GM12878 (cell line): ENCODE results near the gene STMP1. TPM values are rescaled to one million over a fixed set of nuclear protein-coding genes. Genes with fewer than 3 reads are reported as not detected.

Experiments
- ATAC-seq: fragments of 200-7000 bp; cut with Tn5 transposase; 3 replicates; pipeline ENCODE4 v1.9.1; 2020; ENCODE audit warnings: mild to moderate bottlenecking, moderate library complexity
- BruUV-seq: library from RNA; stranded (reverse); fragments of 400-500 nt; replicated peaks from 2 replicates; lab custom pipeline; 2021; lab: Mats Ljungman, UMichigan
- CTCF ChIA-PET: fragments of 300-600 bp; sonication (Branson Sonifier 250); formaldehyde crosslinking; extraction: SDS; loops from one replicate; lab custom pipeline; 2021; ENCODE audit warnings: inconsistent platforms; lab: Yijun Ruan, JAX
- POLR2A ChIA-PET: fragments of 350-600 bp; formaldehyde crosslinking; extraction: SDS; loops from one replicate; lab custom pipeline; 2021; ENCODE audit warnings: inconsistent platforms; lab: Charles Lee
- RAD21 ChIA-PET: fragments of 300-600 bp; sonication (Branson Sonifier 250); formaldehyde crosslinking; loops from one replicate; lab custom pipeline; 2023; ENCODE audit warnings: antibody characterized with exemption; ENCODE audit not compliant: unreplicated experiment; lab: Charles Lee
- SMC1A ChIA-PET: fragments of 300-600 bp; sonication (Branson Sonifier 250); formaldehyde crosslinking; loops from one replicate; lab custom pipeline; 2023; ENCODE audit not compliant: unreplicated experiment, uncharacterized antibody; lab: Charles Lee
- DNase-seq: peaks from one replicate; pipeline ENCODE4 v3.0.0-alpha.2; 2011; ENCODE audit warnings: low read depth, low spot score
- FAIRE-seq: peaks from 3 replicates; lab custom pipeline; 2011; peaks lifted over from hg19 to GRCh38; lab: Jason Lieb, UNC
- H2AFZ ChIP-seq: 2 replicates; pipeline ENCODE4 v1.6.0; 2011; ENCODE audit warnings: low read depth, low read length, control low read depth; ENCODE audit not compliant: control insufficient read depth
- H3K27ac ChIP-seq: 2 replicates; pipeline ENCODE4 v1.5.1; 2011; ENCODE audit warnings: control low read depth; ENCODE audit not compliant: control insufficient read depth, insufficient read depth
- H3K27me3 ChIP-seq, 2 experiments: replicated peaks in 1 of 2; 2 replicates each; pipeline versions ENCODE4 v1.6.0 to v1.6.1; 2011; ENCODE audit warnings: low read length in 1 of 2; ENCODE audit not compliant: control insufficient read depth in 2 of 2, insufficient read depth in 2 of 2
- H3K36me3 ChIP-seq, 2 experiments: 2 replicates each; pipeline ENCODE4 v1.5.1; 2011; ENCODE audit warnings: low read length in 1 of 2; ENCODE audit not compliant: control insufficient read depth in 2 of 2, insufficient read depth in 2 of 2
- H3K4me1 ChIP-seq: 2 replicates; pipeline ENCODE4 v1.6.1; 2011; ENCODE audit warnings: mild to moderate bottlenecking, low read length, moderate library complexity, mixed read lengths; ENCODE audit not compliant: control insufficient read depth, insufficient read depth
- H3K4me2 ChIP-seq: 2 replicates; pipeline ENCODE4 v1.6.0; 2011; ENCODE audit warnings: control low read depth; ENCODE audit not compliant: control insufficient read depth, insufficient read depth
- H3K4me3 ChIP-seq: fragments of 200-600 bp; sonication (generic); 2 replicates; pipeline ENCODE4 v1.5.1; 2016
- H3K79me2 ChIP-seq: 2 replicates; pipeline ENCODE4 v1.6.0; 2011; ENCODE audit warnings: low read length; ENCODE audit not compliant: control insufficient read depth, insufficient read depth
- H3K9ac ChIP-seq: 2 replicates; pipeline ENCODE4 v1.8.0; 2011; ENCODE audit warnings: low read length, control low read depth, mixed read lengths; ENCODE audit not compliant: control insufficient read depth, insufficient read depth
- H3K9me3 ChIP-seq: replicated peaks from 3 replicates; pipeline ENCODE4 v1.5.1; 2011; ENCODE audit warnings: mild to moderate bottlenecking, low read length; ENCODE audit not compliant: control insufficient read depth, insufficient read depth
- H4K20me1 ChIP-seq: 2 replicates; pipeline ENCODE4 v1.6.0; 2011; ENCODE audit not compliant: control insufficient read depth, insufficient read depth
- CBFB ChIP-seq: IDR thresholded peaks from 2 replicates; pipeline ENCODE4 v1.6.1; 2016; ENCODE audit warnings: antibody characterized with exemption, low read depth
- CEBPB ChIP-seq, 2 experiments: fragments of 150-350 bp in 1 of 2; IDR thresholded peaks; 2 replicates each; pipeline ENCODE4 v1.6.1; 2012 to 2014; ENCODE audit warnings: low read depth in 2 of 2, low read length in 2 of 2, borderline replicate concordance in 1 of 2, inconsistent platforms in 1 of 2
- EGR1 ChIP-seq, 2 experiments: IDR thresholded peaks; 1 replicate in 1 of 2; 2 replicates in 1 of 2; pipeline ENCODE4 v1.6.1; 2011 to 2012; ENCODE audit warnings: low read depth in 2 of 2, low read length in 2 of 2, borderline replicate concordance in 1 of 2, mild to moderate bottlenecking in 1 of 2, moderate library complexity in 1 of 2
- IRF4 ChIP-seq: IDR thresholded peaks from 2 replicates; pipeline ENCODE4 v1.6.1; 2011; ENCODE audit warnings: low read depth, low read length
- IRF5 ChIP-seq: fragments of 450-650 bp; IDR thresholded peaks from 2 replicates; pipeline ENCODE4 v1.6.1; 2017; ENCODE audit warnings: borderline replicate concordance
- PAX5 ChIP-seq: IDR thresholded peaks from 2 replicates; pipeline ENCODE4 v1.6.1; 2011; ENCODE audit warnings: low read depth, low read length, borderline replicate concordance
- PRDM15 ChIP-seq: fragments of 450-650 bp; formaldehyde crosslinking; IDR thresholded peaks from 2 replicates; pipeline ENCODE4 v1.4.0; 2020; ENCODE audit warnings: mild to moderate bottlenecking, moderate library complexity
- RAD51 ChIP-seq: fragments of 450-650 bp; IDR thresholded peaks from 2 replicates; pipeline ENCODE4 v1.6.1; 2016; ENCODE audit warnings: moderate library complexity, mild to moderate bottlenecking, inconsistent platforms
- RBBP5 ChIP-seq: fragments of 200-600 bp; sonication (generic); conservative IDR thresholded peaks from 2 replicates; pipeline ENCODE4 v1.6.1; 2016
- RELA ChIP-seq: fragments of 450-650 bp; IDR thresholded peaks from 2 replicates; pipeline ENCODE4 v1.8.0; 2014; ENCODE audit warnings: borderline replicate concordance; ENCODE audit not compliant: partially characterized antibody
- SPI1 ChIP-seq: IDR thresholded peaks from 2 replicates; pipeline ENCODE4 v1.6.1; 2011; ENCODE audit warnings: low read depth, mild to moderate bottlenecking, low read length, moderate library complexity, borderline replicate concordance; ENCODE audit not compliant: insufficient read depth
- TBL1XR1 ChIP-seq: IDR thresholded peaks from 2 replicates; pipeline ENCODE4 v1.6.1; 2012; ENCODE audit warnings: low read depth, low read length, improper control_type of control experiment
- ZBTB11 ChIP-seq: fragments of 450-650 bp; formaldehyde crosslinking; IDR thresholded peaks from 2 replicates; pipeline ENCODE4 v1.5.0; 2022; ENCODE audit warnings: mild to moderate bottlenecking, missing genetic modification characterization
- ZNF274 ChIP-seq: IDR thresholded peaks from one replicate; pipeline ENCODE4 v1.8.0; 2011; ENCODE audit not compliant: insufficient read length, insufficient read depth
- WGBS: methylation state at CpG from one replicate; pipeline ENCODE4 v1.1.6; 2016; ENCODE audit warnings: low lambda C conversion rate; ENCODE audit not compliant: insufficient replicate concordance, insufficient coverage; ENCODE audit errors: missing lambda C conversion rate; 5-methylcytosine and 5-hydroxymethylcytosine counted together
- in situ Hi-C: fragments of 300-500 bp; cut with MboI; formaldehyde crosslinking; loops from 9 replicates; pipeline ENCODE4 v1.14.3; 2018; ENCODE audit warnings: mixed read lengths
- intact Hi-C: fragments of 100-400 bp; cut with micrococcal nuclease; formaldehyde crosslinking; loops from one replicate; pipeline ENCODE4 v1.14.2; 2022; ENCODE audit not compliant: unreplicated experiment
- polyA plus RNA-seq, 11 experiments: library from polyadenylated mRNA; depleted of rRNA in 4 of 11; unstranded in 6 of 11; stranded (reverse) in 5 of 11; fragments of >200 nt; fragmentation: Nextera tagmentation in 4 of 11; fragmentation: Illumina TruSeq in 1 of 11; extraction: Ambion mirVana in 4 of 11; extraction: Trizol in 1 of 11; gene quantifications; 1 replicate in 1 of 11; 2 replicates in 10 of 11; pipeline versions ENCODE4 v1.2.1 to v1.2.3, GENCODE V29; 2011 to 2016; ENCODE audit warnings: inconsistent platforms in 2 of 11, missing spikeins in 2 of 11, low read depth in 1 of 11
- total RNA-seq, 4 experiments: library from RNA; depleted of rRNA in 3 of 4; stranded (reverse); fragments of >200 nt in 3 of 4; fragmentation: Illumina TruSeq in 1 of 4; extraction: Trizol in 1 of 4; gene quantifications; 2 replicates each; pipeline versions ENCODE4 v1.2.1 to v1.2.3, GENCODE V29; 2013 to 2021
- TF ChIP-seq, protein P1 (sequence below): fragments of 450-650 bp; IDR thresholded peaks from 2 replicates; pipeline ENCODE4 v1.6.1; 2016; ENCODE audit warnings: mild to moderate bottlenecking

The STMP1 gene
- total and polyA plus RNA-seq, 10 of the 15 experiments (the other 5 are each of a cell fraction or from before 2014, with no cell fraction given): 8.0 to 79.9 (median 24.7) TPM

DNA sequence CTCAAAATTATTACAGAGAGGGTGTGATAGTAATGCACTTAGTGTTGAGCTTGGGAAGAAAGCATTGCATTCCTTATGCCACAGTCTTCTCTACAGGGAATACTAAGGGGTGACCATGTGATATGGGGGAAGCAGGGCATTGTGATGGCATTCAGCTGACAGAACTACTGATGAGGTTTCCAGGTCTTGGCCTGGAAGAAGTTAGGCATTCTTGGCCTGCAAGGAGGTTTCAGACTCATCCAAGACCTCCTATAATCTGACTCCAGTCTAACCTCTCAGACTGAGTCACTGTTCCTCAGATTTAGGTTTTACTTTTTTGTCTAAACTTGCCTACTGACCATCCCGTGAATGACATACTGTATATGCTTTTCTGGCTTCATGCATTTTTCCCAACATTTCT, 7.9 kb downstream of the STMP1 start:
- SMC1A ChIA-PET: interaction anchor here (0.8 to 3.8 kb wide), 6 partner anchors 9 to 470 kb away, joined by 3 to 15 read pairs (median 4); no protein-coding TSS in a partner anchor
- no peak overlapping the region for H2AFZ ChIP-seq
- BruUV-seq: no TSS peak
- no peak for TF ChIP-seq RBBP5
- TF ChIP-seq, protein P1, sequence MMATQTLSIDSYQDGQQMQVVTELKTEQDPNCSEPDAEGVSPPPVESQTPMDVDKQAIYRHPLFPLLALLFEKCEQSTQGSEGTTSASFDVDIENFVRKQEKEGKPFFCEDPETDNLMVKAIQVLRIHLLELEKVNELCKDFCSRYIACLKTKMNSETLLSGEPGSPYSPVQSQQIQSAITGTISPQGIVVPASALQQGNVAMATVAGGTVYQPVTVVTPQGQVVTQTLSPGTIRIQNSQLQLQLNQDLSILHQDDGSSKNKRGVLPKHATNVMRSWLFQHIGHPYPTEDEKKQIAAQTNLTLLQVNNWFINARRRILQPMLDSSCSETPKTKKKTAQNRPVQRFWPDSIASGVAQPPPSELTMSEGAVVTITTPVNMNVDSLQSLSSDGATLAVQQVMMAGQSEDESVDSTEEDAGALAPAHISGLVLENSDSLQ: no peak
- TF ChIP-seq PRDM15 (CRISPR knock-in tag): no peak
- TF ChIP-seq EGR1 (IDR thresholded peaks at IDR 0.05; ENCODE audit: borderline replicate concordance in 1 of 2, low read depth in 2 of 2, low read length in 2 of 2): no peak
- TF ChIP-seq IRF4: no peak
- TF ChIP-seq PAX5: no peak
- no peak for TF ChIP-seq TBL1XR1
- TF ChIP-seq RELA: no peak
- TF ChIP-seq SPI1: no peak
- no peak for TF ChIP-seq RAD51
- no peak for TF ChIP-seq IRF5
- TF ChIP-seq ZNF274: no peak
- no peak for TF ChIP-seq CBFB
- no peak for TF ChIP-seq ZBTB11 (CRISPR knock-in tag)
- no peak for TF ChIP-seq CEBPB (IDR thresholded peaks at IDR 0.05; ENCODE audit: borderline replicate concordance in 1 of 2, low read depth in 2 of 2, low read length in 2 of 2)

More for the DNA sequence above, 7.9 kb downstream of the STMP1 start:
- in situ Hi-C loops: no loop called here
- WGBS: 36% methylated on average over 1 of the region's 1 CpG
- H3K4me2 ChIP-seq: no peak overlapping the region
- peaks cover 0 to 4% of the 10 kb centered on the region in 2 experiments; a peak in 2 of 4 replicates for H3K36me3 ChIP-seq
- CTCF ChIA-PET: interaction anchor here (0.9 to 8.2 kb wide), 7 partner anchors 9 to 396 kb away, joined by 5 to 89 read pairs (median 30); partner anchors contain the start of gene STMP1
- no peaks in the 10 kb centered on the region for H3K27me3 ChIP-seq
- no peaks in the 10 kb centered on the region for H4K20me1 ChIP-seq
- H3K9me3 ChIP-seq: no peaks in the 10 kb centered on the region; the same call in 2 of the 3 replicates
- no peak for FAIRE-seq
- H3K4me3 ChIP-seq: no peak overlapping the region
- H3K79me2 ChIP-seq: peaks cover 15% of the 10 kb centered on the region
- RAD21 ChIA-PET: interaction anchor here (1.1 to 1.8 kb wide), 3 partner anchors 7 to 355 kb away, joined by 3 read pairs; partner anchors contain the start of gene STMP1
- no peak for ATAC-seq
- DNase-seq: no peak
- POLR2A ChIA-PET: no interaction called here
- intact Hi-C loops: loop anchor here (5.0 kb wide), 2 partner anchors 117 to 342 kb away; no protein-coding TSS in a partner anchor
- H3K4me1 ChIP-seq: no peaks in the 10 kb centered on the region; the same call in 1 of the 2 replicates
- H3K27ac ChIP-seq: no peak overlapping the region
- no peak overlapping the region for H3K9ac ChIP-seq
